Non-pigmented ciliary epithelial cell (primary cell): ENCODE results near the gene HCRTR2.
"Not testable (repeated sequence)": the region's sequence is repeated elsewhere in the genome, so short reads cannot be mapped to it uniquely, and the experiment has no call there.

Source experiments
- DNase-seq: peaks from one replicate; pipeline ENCODE4 v3.0.0-alpha.2; 2010; ENCODE audit warnings: low read depth

HCRTR2 gene

GRCh38 chr6:55220961-55221360, 46.6 kb downstream of the HCRTR2 start:
- no peak for DNase-seq

GRCh38 chr6:55227862-55228261, 53.5 kb downstream of the HCRTR2 start:
- DNase-seq: no peak

GRCh38 chr6:55239099-55239498, 64.8 kb downstream of the HCRTR2 start:
- DNase-seq: peak; percentile 3

- peak; percentile 3 for DNase-seq
Observed at GRCh38 chr6:55240975-55241605, 66.8 kb downstream of the HCRTR2 start.

GRCh38 chr6:55250400-55250799, 76.1 kb downstream of the HCRTR2 start:
- DNase-seq: no peak

GRCh38 chr6:55255113-55255512, 80.8 kb downstream of the HCRTR2 start:
- DNase-seq: no peak

- no peak for DNase-seq
Observed at GRCh38 chr6:55260181-55260580, 85.9 kb downstream of the HCRTR2 start.

GRCh38 chr6:55265409-55266114, 91.2 kb downstream of the HCRTR2 start:
- DNase-seq: no peak

- no peak for DNase-seq
Observed at GRCh38 chr6:55266896-55267295, 92.6 kb downstream of the HCRTR2 start.

GRCh38 chr6:55276745-55277530, 102.6 kb downstream of the HCRTR2 start:
- peak; percentile 18 for DNase-seq

GRCh38 chr6:55277646-55278045, 103.3 kb downstream of the HCRTR2 start:
- DNase-seq: no peak

- no peak for DNase-seq
Observed at GRCh38 chr6:55281215-55281614, 106.9 kb downstream of the HCRTR2 start.

- DNase-seq: no peak
Observed at GRCh38 chr6:55282115-55282514, 107.8 kb downstream of the HCRTR2 start.

GRCh38 chr6:55286824-55287223, 112.5 kb downstream of the HCRTR2 start:
- DNase-seq: no peak

- no peak for DNase-seq
Observed at GRCh38 chr6:55290736-55291135, 116.4 kb downstream of the HCRTR2 start.

GRCh38 chr6:55293116-55293515, 118.8 kb downstream of the HCRTR2 start:
- DNase-seq: no peak

- DNase-seq: not testable (repeated sequence)
Observed at GRCh38 chr6:55297214-55297613, 122.9 kb downstream of the HCRTR2 start.

GRCh38 chr6:55299286-55299985, 125.1 kb downstream of the HCRTR2 start:
- no peak for DNase-seq

- no peak for DNase-seq
Observed at GRCh38 chr6:55304747-55305146, 130.4 kb downstream of the HCRTR2 start.

- no peak for DNase-seq
Observed at GRCh38 chr6:55319961-55320695, 145.8 kb downstream of the HCRTR2 start.

GRCh38 chr6:55320696-55321086, 146.4 kb downstream of the HCRTR2 start:
- no peak for DNase-seq

GRCh38 chr6:55327169-55327568, 152.9 kb downstream of the HCRTR2 start, which contains the start of gene GFRAL:
Gene GFRAL (plus strand): TSS chr6:55327469. CDS start chr6:55327555, 86 bp downstream.
- DNase-seq: no peak
